Tibial nerve (tissue), 4 donors: ENCODE measurements around the gene CSNK2A2. TPM values are rescaled to one million over a fixed set of nuclear protein-coding genes. Genes with fewer than 3 reads are reported as not detected.

Experiments used
- DNase-seq, 2 donors: peaks; one replicate each; pipeline ENCODE4 v3.0.0-alpha.2; 2019; ENCODE audit warnings: low spot score in 2 of 2
- H3K27ac ChIP-seq, 4 donors: fragments of 200-600 bp; sonication (generic) in 3 of 4; one replicate each; pipeline ENCODE4 v1.5.1; 2017 to 2019; ENCODE audit warnings: mild to moderate bottlenecking in 1 of 4
- H3K27me3 ChIP-seq, 2 donors: fragments of 200-600 bp; sonication (generic) in 1 of 2; one replicate each; pipeline versions ENCODE4 v1.5.1 to v1.6.0; 2017 to 2019
- H3K36me3 ChIP-seq, 3 donors: fragments of 200-600 bp; sonication (generic); one replicate each; pipeline ENCODE4 v1.5.1; 2018 to 2019
- H3K4me1 ChIP-seq, 4 donors: fragments of 200-600 bp; sonication (generic) in 3 of 4; one replicate each; pipeline ENCODE4 v1.5.1; 2017 to 2019
- H3K4me3 ChIP-seq, 4 donors: fragments of 200-600 bp; sonication (generic) in 3 of 4; one replicate each; pipeline ENCODE4 v1.5.1; 2017 to 2019; ENCODE audit warnings: mild to moderate bottlenecking in 1 of 4, moderate library complexity in 1 of 4
- H3K9me3 ChIP-seq, 4 donors: fragments of 200-600 bp; sonication (generic) in 3 of 4; one replicate each; pipeline ENCODE4 v1.5.1; 2017 to 2019
- EP300 ChIP-seq, 2 donors: sonication (generic); formaldehyde crosslinking; IDR thresholded peaks; one replicate each; pipeline ENCODE4 v1.6.1; 2017; ENCODE audit warnings: antibody characterized with exemption in 2 of 2, mild to moderate bottlenecking in 1 of 2
- POLR2A ChIP-seq, 2 donors: fragments of 450-650 bp; IDR thresholded peaks; one replicate each; pipeline ENCODE4 v1.6.1; 2017; ENCODE audit warnings: antibody characterized with exemption in 2 of 2, mild to moderate bottlenecking in 2 of 2, moderate library complexity in 2 of 2
- WGBS, 2 donors: methylation state at CpG; one replicate each; pipeline ENCODE4 v1.1.5; 2018; 5-methylcytosine and 5-hydroxymethylcytosine counted together
- total RNA-seq, 4 donors: library from RNA; depleted of rRNA; stranded (reverse); fragments of >200 nt; gene quantifications; one replicate each; pipeline ENCODE4 v1.1.0, GENCODE V29; 2016
- TF ChIP-seq, protein P1 (sequence below), 5 experiments: fragments of 200-600 bp in 3 of 5; fragments of 450-650 bp in 2 of 5; sonication (generic) in 3 of 5; IDR thresholded peaks; one replicate each; pipeline ENCODE4 v1.5.1; 2016 to 2019; ENCODE audit warnings: antibody characterized with exemption in 5 of 5, mild to moderate bottlenecking in 3 of 5, moderate library complexity in 2 of 5

CSNK2A2 gene
- total RNA-seq, 4 donors from 2014 or later: 25.8 to 74.7 (median 34.1) TPM

DNA sequence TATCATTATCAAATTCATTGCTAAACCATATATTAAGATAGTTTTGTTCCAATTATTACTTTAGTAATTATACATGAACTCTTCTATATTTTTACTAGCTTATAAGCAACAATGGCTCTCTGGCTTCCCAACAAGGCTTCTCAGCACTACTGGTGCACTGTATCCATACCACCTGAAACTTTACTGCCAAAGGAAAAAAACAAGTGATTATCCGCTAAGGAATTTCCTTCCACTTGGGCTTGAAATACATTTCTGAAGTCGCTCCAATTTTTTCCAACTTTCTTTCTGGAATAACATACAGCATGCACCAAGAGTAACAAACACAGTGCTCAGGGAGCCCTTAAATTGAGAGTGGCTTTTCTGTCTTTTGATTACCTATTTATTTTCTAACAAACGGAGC lies 2.1 kb downstream of the CSNK2A2 start:
- no peak overlapping the region for H3K27ac ChIP-seq
- H3K36me3 ChIP-seq: peaks cover 0 to 31% (median 20%) of the 10 kb centered on the region in 3 donors
- 79 to 87% methylated on average over 3 of the region's 3 CpGs for WGBS, 2 donors
- no peak for DNase-seq
- no peaks in the 10 kb centered on the region for H3K9me3 ChIP-seq
- H3K27me3 ChIP-seq: no peaks in the 10 kb centered on the region
- TF ChIP-seq POLR2A (IDR thresholded peaks at IDR 0.05) (no peak), EP300 (IDR thresholded peaks at IDR 0.05) (no peak)
- TF ChIP-seq, protein P1, sequence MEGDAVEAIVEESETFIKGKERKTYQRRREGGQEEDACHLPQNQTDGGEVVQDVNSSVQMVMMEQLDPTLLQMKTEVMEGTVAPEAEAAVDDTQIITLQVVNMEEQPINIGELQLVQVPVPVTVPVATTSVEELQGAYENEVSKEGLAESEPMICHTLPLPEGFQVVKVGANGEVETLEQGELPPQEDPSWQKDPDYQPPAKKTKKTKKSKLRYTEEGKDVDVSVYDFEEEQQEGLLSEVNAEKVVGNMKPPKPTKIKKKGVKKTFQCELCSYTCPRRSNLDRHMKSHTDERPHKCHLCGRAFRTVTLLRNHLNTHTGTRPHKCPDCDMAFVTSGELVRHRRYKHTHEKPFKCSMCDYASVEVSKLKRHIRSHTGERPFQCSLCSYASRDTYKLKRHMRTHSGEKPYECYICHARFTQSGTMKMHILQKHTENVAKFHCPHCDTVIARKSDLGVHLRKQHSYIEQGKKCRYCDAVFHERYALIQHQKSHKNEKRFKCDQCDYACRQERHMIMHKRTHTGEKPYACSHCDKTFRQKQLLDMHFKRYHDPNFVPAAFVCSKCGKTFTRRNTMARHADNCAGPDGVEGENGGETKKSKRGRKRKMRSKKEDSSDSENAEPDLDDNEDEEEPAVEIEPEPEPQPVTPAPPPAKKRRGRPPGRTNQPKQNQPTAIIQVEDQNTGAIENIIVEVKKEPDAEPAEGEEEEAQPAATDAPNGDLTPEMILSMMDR (IDR thresholded peaks at IDR 0.05): no peak
- no peak overlapping the region for H3K4me3 ChIP-seq
- H3K4me1 ChIP-seq: peaks cover 0 to 41% (median 17%) of the 10 kb centered on the region in 4 donors

DNA sequence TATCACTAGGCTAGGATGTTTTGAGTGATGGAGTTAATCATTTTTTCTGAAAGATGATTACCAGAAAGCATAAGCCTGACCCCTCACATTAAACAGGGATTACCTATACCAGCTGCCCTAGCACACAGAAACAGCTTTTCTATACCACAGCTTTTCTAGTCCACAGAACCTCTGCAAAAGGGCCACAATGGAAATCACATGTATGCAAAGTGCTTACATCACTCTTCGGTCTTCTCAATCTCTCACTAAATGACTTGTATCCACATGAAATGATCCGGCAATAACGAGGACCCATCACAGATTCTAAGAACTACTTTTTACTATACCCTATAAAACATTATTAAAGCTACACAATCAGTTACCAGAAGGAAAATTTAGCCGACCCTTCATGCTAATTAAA lies 2.6 kb downstream of the CSNK2A2 start:
- Histone ChIP-seq H3K9me3 (no peaks in the 10 kb centered on the region), H3K27ac (no peak overlapping the region), H3K36me3 (peaks cover 0 to 35% (median 20%) of the 10 kb centered on the region in 3 donors), H3K27me3 (no peaks in the 10 kb centered on the region), H3K4me3 (no peak overlapping the region), H3K4me1 (peaks cover 0 to 41% (median 17%) of the 10 kb centered on the region in 4 donors)
- TF ChIP-seq, protein P1 (IDR thresholded peaks at IDR 0.05): no peak
- TF ChIP-seq EP300 (IDR thresholded peaks at IDR 0.05) (no peak), POLR2A (IDR thresholded peaks at IDR 0.05) (no peak)
- 86 to 89% methylated on average over 4 of the region's 4 CpGs for WGBS, 2 donors
- no peak for DNase-seq

DNA sequence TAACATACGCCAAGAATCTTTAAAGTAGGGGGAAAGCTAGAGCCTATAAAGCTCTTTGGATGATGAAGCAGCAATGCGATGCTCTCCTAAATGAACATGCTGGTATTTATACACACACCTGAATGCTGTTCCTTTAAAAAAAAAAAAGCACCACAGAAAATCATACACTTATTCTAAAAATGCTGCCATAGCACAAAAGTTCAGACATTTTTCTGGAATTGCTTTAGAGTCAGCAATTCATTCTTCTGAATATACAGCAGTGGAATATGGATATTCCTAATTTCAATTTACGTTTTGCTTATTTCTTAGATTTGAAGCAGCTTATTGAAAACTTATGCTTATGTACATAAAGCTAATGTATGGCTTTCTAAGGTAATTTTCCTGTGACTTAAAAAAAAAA lies 3.1 kb downstream of the CSNK2A2 start:
- Histone ChIP-seq H3K27me3 (no peaks in the 10 kb centered on the region), H3K27ac (no peak overlapping the region), H3K9me3 (no peaks in the 10 kb centered on the region), H3K36me3 (peaks cover 0 to 39% (median 20%) of the 10 kb centered on the region in 3 donors), H3K4me3 (no peak overlapping the region), H3K4me1 (peaks cover 0 to 41% (median 17%) of the 10 kb centered on the region in 4 donors)
- TF ChIP-seq POLR2A (IDR thresholded peaks at IDR 0.05) (no peak), EP300 (IDR thresholded peaks at IDR 0.05) (no peak)
- TF ChIP-seq, protein P1 (IDR thresholded peaks at IDR 0.05): no peak
- DNase-seq: no peak
- 68 to 77% methylated on average over 3 of the region's 3 CpGs for WGBS, 2 donors

DNA sequence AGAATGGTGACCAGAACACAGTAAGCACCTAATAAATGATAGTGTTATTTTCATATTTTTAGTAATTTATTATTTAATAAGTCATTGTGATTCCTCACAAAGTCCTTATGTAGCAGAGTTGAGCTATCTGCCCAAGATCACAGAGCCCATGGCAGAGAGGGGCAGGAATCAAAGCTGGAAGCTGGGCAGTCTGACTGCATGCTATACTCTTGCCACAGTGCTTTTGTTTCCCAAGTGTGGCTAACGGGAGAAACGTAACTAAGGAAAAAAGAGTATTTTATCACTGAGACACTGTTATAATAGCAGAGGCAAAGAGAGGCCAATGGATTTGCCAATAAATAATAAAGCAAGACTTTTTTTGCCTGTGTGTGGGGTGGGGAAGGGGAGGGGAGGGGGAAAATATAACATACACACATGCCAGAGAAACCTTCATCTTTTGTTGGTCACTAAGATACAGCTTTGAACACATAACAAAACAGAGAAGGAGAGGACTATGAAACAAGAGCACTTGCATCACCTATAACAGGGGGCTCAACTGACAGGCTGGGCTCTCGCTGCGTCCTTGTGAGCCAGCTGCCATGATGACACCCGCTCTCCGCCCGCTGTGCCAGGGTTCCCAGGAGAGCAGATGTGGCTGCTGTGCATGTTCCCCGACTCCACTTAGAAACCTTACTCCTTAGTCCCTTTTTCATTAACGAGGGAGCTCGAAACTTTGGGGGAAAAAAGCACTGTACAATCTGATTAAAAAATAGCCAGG lies 10.1 kb downstream of the CSNK2A2 start:
- H3K36me3 ChIP-seq: peaks cover 0 to 78% (median 20%) of the 10 kb centered on the region in 3 donors

DNA sequence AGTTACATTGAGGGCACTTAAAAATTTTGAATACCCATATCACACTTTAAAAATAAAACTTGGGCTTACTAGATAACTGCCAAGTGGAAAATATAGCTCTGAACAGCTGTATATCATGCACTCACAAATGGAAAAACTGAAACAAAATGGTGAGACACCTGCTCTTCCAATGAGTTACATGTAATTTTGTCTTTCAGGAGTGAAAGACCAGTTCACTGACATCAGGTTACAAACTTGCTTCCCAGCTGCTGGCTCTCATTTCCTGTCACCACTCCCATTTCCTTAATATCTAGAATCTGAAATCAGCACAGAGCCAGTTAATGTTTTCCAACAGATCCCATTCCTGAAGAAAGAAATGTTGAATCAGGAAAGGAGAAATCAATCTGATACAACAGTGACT lies 10.8 kb downstream of the CSNK2A2 start:
- H3K36me3 ChIP-seq: peaks cover 0 to 78% (median 18%) of the 10 kb centered on the region in 3 donors
- H3K27ac ChIP-seq: no peak overlapping the region

More for the DNA sequence above, 10.1 kb downstream of the CSNK2A2 start:
- DNase-seq: no peak
- TF ChIP-seq, protein P1 (IDR thresholded peaks at IDR 0.05): no peak
- TF ChIP-seq EP300 (IDR thresholded peaks at IDR 0.05) (no peak), POLR2A (IDR thresholded peaks at IDR 0.05) (no peak)
- Histone ChIP-seq H3K4me3 (no peak overlapping the region), H3K27me3 (no peaks in the 10 kb centered on the region), H3K4me1 (peaks cover 0 to 7% (median 0%) of the 10 kb centered on the region in 4 donors), H3K27ac (no peak overlapping the region), H3K9me3 (no peaks in the 10 kb centered on the region)
- WGBS, 2 donors: 86 to 87% methylated on average over 10 of the region's 10 CpGs

More for the DNA sequence above, 10.8 kb downstream of the CSNK2A2 start:
- Histone ChIP-seq H3K9me3 (no peaks in the 10 kb centered on the region), H3K27me3 (no peaks in the 10 kb centered on the region), H3K4me3 (no peak overlapping the region), H3K4me1 (peaks cover 0 to 7% (median 0%) of the 10 kb centered on the region in 4 donors)
- TF ChIP-seq POLR2A (IDR thresholded peaks at IDR 0.05) (no peak), EP300 (IDR thresholded peaks at IDR 0.05) (no peak)
- TF ChIP-seq, protein P1 (IDR thresholded peaks at IDR 0.05): no peak
- no peak for DNase-seq
